Endothelial cell of umbilical vein (primary cell): Measurements from ENCODE around the gene PYCR2.

Source experiments
- EZH2 ChIP-seq: IDR thresholded peaks from 2 replicates; pipeline ENCODE4 v1.6.1; 2012; ENCODE audit warnings: borderline replicate concordance, low read depth, mild to moderate bottlenecking, moderate library complexity, low read length, inconsistent platforms; ENCODE audit not compliant: severe bottlenecking
- FOS ChIP-seq: IDR thresholded peaks from 2 replicates; pipeline ENCODE4 v1.6.1; 2011; ENCODE audit warnings: mild to moderate bottlenecking, low read length, moderate library complexity, borderline replicate concordance; ENCODE audit not compliant: insufficient read depth
- GATA2 ChIP-seq: IDR thresholded peaks from 2 replicates; pipeline ENCODE4 v1.7.0; 2011; ENCODE audit warnings: low read depth, mild to moderate bottlenecking, moderate library complexity, mixed read lengths, low read length; ENCODE audit not compliant: insufficient read length, insufficient read depth
- JUN ChIP-seq: IDR thresholded peaks from 2 replicates; pipeline ENCODE4 v1.6.1; 2011; ENCODE audit warnings: borderline replicate concordance, low read depth; ENCODE audit not compliant: insufficient read length, insufficient read depth
- MAX ChIP-seq: IDR thresholded peaks from 2 replicates; pipeline ENCODE4 v1.6.1; 2011; ENCODE audit not compliant: insufficient read depth, insufficient read length
- MYC ChIP-seq: IDR thresholded peaks from one replicate; pipeline ENCODE4 v1.6.1; 2011; ENCODE audit warnings: mild to moderate bottlenecking, low read depth, low read length
- POLR2A ChIP-seq: IDR thresholded peaks from 2 replicates; pipeline ENCODE4 v1.6.1; 2012; ENCODE audit warnings: low read depth, mild to moderate bottlenecking, control low read depth, low read length
- POLR2AphosphoS5 ChIP-seq: IDR thresholded peaks from 2 replicates; pipeline ENCODE4 v1.6.1; 2012; ENCODE audit warnings: low read depth, mild to moderate bottlenecking, control low read depth, low read length, moderate library complexity; ENCODE audit not compliant: insufficient read depth
- TF ChIP-seq, protein P1 (sequence below), 2 donors: IDR thresholded peaks; 1 replicate in 1 of 2; 2 replicates in 1 of 2; pipeline ENCODE4 v1.5.1; 2011; ENCODE audit warnings: low read length in 2 of 2, mild to moderate bottlenecking in 2 of 2, moderate library complexity in 2 of 2, control low read depth in 1 of 2, inconsistent platforms in 1 of 2, low read depth in 1 of 2; ENCODE audit not compliant: insufficient read depth in 1 of 2; ENCODE audit errors: extremely low read depth in 1 of 2

DNA sequence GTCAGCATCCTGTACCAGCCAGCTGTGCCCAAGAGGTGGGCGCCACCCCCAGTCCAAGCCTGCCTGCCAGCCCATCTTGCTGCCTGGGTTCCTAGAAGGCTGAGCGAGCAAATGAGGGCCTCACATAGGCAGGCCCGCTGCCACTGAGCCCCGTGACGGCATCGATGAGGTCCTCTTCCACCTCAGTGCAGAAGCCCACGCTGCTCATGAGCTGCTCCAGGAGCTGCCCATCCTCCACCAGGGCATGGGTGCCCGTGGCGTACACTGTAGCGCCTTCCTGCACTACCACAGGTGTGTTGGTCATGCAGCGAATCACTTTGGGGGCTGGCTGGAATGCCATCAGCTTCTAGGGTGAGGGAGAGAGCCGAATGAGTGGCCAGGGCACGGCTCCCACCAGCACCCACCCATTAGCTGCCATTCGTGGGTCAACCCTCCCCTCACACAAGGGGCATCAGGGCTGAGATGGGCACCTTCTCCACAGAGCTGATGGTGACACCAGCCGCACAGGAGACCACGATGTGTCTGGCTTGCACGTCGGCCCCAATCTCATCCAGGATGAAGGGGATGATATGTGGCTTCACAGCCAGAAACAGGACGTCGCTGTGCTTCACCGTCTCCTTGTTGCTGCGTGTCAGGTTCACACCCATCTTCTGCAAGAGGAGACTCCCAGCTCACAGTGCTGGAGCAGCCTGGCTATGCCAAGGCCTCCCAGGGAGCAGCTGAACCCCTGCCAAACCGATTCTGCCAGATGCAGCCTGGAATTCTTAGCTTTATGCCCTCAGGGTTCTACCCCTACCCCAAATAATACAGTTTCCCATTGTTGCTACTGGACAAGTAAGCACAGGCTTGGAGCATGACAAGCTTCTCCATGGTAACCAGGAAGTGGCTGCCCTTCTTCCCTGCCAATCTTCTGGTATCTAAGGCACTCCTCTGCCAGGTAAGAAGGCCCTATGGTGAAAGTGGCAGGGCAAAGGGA is 2.0 kb downstream of the PYCR2 start:
- TF ChIP-seq POLR2AphosphoS5 (no peak), POLR2A (peak; percentile 15), EZH2 (no peak), FOS (no peak), JUN (no peak), MAX (no peak), GATA2 (no peak), MYC (no peak)
- TF ChIP-seq, protein P1, sequence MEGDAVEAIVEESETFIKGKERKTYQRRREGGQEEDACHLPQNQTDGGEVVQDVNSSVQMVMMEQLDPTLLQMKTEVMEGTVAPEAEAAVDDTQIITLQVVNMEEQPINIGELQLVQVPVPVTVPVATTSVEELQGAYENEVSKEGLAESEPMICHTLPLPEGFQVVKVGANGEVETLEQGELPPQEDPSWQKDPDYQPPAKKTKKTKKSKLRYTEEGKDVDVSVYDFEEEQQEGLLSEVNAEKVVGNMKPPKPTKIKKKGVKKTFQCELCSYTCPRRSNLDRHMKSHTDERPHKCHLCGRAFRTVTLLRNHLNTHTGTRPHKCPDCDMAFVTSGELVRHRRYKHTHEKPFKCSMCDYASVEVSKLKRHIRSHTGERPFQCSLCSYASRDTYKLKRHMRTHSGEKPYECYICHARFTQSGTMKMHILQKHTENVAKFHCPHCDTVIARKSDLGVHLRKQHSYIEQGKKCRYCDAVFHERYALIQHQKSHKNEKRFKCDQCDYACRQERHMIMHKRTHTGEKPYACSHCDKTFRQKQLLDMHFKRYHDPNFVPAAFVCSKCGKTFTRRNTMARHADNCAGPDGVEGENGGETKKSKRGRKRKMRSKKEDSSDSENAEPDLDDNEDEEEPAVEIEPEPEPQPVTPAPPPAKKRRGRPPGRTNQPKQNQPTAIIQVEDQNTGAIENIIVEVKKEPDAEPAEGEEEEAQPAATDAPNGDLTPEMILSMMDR (IDR thresholded peaks at IDR 0.05; ENCODE audit: extremely low read depth in 1 of 2, insufficient read depth in 1 of 2, low read depth in 1 of 2, low read length in 2 of 2), result no peak
